Smooth muscle cell of the brain vasculature (primary cell): ENCODE measurements around the gene CTDSPL.

Experiments used
- DNase-seq: peaks from one replicate; pipeline ENCODE4 v3.0.0-alpha.2; 2012; ENCODE audit warnings: low read depth, low spot score

The CTDSPL gene

DNA sequence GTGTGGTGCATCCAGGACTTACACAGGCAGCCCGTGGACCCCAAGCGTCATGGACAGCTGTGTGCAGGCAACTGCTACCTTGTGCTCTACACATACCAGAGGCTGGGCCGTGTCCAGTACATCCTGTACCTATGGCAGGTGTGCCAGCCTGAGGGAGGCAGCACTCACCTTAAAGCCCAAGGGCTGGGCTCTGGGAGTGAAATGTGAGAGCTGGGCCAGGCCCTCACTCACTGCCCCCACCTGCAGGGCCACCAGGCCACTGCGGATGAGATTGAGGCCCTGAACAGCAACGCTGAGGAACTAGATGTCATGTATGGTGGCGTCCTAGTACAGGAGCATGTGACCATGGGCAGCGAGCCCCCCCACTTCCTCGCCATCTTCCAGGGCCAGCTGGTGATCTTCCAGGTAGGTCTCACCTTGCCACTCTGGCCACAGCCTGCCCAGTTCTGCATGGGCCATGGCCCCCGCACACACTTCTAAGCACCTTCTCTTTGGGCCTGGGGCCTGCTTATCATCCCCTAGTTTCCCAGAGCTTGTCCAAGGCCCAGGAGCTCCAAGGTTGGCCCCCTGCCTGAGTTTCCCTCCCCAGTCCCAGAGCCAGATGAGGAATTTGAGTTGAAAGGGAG is 139.9 kb downstream of the CTDSPL start:
- DNase-seq = no peak

DNA sequence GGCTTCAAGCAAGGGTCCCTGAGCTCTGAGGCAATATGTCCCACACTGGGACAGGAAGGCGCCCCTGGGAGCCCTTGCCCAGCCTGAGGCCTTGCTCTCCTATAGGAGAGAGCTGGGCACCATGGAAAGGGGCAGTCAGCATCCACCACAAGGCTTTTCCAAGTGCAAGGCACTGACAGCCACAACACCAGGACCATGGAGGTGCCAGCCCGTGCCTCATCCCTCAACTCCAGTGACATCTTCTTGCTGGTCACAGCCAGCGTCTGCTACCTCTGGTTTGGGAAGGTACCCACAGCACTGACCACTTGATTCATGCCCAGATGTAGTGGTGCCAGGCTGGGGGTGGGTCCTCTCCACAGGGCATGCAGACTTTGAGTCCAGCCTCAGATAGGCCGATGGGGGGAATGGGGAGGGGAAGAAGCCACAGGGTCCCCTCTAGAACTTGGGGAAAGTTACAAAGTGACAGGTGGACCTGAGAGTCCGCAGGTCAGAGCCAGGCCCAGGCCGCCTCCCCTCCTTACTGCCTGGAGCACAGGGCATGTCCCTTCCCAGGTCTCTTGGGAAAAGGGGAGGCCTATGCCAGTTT is 140.7 kb downstream of the CTDSPL start:
- no peak for DNase-seq

DNA sequence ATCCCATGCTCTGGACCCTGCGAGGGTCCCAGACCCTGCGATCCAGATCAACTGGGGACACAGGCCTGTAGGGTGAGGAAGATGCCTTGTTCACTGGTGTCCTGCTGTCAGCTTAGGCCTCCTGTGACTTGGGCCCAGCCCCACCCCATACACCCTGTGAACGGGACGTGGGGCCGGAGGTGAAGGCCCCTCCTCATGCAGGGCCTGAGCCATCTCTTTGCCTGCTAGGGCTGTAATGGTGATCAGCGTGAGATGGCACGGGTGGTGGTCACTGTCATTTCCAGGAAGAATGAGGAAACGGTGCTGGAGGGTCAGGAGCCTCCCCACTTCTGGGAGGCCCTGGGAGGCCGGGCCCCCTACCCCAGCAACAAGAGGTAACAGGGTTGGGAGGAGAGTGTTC is 141.3 kb downstream of the CTDSPL start:
- no peak for DNase-seq

DNA sequence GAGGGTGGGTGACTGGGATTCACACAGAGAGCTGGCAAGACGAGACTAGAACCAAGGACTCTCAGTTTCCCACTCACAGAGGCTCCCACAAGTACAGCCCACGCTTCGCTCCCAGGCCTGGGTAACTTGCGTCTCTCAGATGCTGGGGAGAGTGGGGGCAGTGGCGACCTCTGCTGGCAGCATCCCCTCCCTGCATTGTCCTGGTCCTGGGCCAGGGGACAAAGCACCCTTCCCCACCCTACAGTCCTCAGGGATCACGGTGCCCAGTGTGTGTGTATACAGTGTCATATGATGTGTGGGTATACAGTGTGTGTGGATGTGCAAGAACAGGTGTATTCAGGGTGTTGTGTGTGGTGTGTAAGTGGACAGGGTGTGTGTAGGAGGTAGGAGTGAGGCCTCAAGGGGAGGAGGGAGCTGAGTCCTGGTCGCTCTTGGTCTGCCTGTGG is 141.7 kb downstream of the CTDSPL start:
- no peak for DNase-seq

DNA sequence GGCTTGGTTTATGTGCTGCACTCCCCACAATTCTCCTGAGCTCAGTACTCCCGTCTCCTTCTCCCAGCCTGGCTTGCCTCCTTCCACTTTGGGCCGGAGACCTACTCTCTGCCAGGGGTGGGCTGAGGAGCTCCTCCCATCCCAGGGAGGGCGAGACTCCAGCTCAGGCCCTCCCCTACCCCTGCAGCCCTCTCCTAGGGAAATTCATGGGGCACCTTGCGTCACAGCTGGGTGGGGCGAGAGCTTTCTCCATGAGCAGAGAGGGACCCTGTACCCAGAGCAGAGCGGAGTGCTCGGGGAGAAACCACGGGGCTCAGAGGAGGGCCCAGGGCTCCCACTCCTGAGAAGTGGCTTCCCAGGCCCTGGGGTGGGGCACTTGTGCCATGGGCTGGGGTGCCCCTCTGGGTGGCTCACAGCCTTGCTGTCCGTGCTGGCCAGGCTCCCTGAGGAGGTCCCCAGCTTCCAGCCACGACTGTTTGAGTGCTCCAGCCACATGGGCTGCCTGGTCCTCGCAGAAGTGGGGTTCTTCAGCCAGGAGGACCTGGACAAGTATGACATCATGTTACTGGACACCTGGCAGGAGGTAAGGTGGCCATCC is 142.2 kb downstream of the CTDSPL start:
- no peak for DNase-seq

DNA sequence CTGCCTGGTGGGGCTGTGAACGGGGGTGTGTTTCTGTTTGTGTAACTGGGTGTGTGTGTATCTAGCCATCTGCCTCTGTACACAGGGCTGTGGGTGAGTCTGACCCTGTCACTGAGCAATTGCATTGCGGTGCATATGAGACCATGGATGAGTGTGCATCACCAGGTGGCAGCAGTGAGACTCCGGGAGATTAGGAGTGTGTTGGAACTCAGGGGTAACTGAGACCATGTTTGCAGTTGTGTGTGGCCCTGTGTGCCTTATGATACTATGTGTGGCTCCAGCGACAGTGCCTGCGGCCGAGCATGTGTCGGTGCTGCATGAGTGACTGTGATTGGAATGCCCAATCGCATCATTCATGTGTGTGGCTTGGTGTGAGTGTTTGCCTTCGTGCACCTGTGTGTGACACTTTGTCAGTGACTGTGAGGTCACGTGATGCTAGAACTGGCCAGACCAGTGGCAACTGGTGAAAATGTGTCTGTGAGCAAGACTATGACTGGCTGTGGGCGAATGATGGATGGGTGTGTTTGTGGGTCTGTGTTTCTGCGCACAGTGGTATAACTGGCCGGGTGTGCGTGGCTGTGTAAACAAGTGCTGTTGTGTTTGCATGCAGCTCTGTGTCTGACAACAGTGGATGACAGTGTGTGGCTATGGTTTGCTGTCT is 142.9 kb downstream of the CTDSPL start:
- DNase-seq = no peak

DNA sequence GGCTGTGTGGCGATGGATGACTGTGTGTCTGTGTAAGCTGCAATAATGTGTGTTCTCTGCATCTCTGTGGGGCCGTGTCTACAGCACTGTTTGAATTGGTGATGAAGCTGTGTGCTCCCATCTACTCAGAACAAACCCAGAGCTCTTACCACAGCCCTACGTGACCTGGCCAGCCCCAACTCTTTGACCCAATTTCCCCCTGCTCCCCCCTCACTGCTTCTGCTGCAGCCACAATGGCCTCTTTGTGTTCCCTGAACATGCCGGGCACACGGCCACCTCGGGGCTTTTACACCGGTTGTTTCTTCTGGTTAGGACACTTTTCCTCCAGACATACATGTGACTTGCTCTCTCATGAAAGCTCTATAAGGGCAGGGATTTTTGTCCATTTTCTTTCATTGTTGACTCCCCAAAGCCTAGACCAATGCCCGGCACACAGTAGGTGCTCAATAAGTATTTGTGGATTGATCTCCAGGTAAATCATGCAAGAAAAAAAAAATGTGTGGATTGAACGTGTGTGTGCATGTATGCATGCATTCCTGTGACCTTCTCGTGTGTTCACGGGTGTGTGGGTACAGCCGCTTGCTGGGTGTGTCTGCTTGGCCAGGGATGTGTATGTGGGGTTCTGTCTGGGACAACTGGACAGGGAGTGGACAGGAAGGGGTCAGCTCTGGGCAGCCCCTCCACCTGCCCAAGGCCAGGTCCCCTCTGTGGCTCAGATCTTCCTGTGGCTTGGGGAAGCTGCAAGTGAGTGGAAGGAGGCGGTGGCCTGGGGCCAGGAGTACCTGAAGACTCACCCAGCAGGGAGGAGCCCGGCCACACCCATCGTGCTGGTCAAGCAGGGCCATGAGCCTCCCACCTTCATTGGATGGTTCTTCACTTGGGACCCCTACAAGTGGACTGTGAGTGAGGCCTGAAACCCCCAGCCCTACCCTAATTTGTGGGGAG is 143.7 kb downstream of the CTDSPL start:
- no peak for DNase-seq

DNA sequence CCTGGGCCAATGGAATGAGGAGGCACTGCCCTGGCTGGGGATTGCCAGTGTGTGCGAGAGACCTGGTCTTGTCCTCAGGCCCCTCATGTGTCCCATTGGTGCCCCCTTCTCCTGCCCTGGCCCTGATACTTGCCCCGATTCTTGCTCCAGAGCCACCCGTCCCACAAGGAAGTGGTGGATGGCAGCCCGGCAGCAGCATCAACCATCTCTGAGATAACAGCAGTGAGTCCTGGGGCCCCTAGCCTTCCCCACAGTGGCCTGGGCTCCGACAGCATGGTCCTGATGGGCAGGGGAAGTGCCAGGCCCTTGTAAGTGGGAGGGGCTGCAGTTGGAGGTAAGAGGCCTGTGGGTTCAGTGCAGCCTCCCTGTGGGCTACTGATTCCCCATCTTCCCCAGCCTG is 144.4 kb downstream of the CTDSPL start:
- no peak for DNase-seq

DNA sequence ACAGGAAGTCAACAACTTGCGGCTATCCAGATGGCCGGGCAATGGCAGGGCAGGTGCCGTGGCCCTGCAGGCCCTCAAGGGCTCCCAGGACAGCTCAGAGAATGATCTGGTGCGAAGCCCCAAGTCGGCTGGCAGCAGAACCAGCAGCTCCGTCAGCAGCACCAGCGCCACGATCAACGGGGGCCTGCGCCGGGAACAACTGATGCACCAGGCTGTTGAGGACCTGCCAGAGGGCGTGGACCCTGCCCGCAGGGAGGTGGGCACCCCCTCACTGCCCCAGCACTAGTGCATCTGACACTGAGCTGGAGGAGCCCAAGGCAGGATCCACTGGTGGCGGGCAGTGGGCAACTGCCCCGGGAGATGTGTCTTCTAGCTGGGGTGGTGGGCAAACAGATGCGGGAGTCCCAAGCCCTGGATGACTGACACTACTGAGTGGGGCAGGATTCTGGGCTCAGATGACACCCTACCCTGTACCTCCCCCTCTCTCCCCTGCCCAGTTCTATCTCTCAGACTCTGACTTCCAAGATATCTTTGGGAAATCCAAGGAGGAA is 144.8 kb downstream of the CTDSPL start:
- no peak for DNase-seq

DNA sequence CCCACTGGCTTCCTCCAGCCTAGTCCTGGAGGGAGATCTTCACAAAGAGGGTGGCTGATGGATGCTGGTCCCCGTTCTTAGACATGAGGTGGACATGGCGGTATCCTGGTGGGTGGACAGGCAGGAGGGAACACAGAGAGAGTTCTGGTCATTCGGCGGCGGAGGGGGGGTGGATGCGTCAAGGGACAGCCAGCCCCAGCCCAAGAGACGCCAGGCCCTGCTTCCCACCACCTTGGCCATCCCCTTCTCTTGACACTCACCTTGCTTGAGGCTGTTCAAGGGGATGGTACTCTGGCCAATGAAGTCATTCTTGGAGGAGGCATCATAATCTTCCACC is 146.0 kb downstream of the CTDSPL start:
- no peak for DNase-seq

DNA sequence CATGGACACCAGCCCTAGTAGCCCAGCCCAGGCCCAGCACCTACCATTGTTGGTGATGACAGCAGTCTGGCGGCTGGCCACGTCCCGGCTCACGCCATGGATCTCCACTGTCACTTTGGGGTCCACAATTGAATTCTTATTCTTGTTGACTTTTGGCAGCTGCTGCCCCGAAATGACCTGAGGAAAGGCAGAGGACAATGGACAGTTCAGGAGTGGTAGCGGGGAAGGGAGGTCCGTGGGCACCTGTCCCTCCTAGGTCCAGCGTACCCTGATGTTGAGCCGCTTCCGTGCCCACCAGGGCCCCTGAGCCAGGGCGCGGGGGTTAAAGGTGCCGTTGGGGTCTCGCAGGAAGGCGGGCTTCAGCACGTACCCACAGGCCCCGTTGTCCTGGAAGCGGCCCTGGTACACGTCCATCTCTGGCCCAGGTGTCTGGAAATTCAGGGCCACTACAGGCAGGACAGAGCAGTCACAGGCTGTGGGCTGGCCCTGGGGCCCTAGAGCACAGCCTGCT is 146.6 kb downstream of the CTDSPL start:
- DNase-seq = no peak

DNA sequence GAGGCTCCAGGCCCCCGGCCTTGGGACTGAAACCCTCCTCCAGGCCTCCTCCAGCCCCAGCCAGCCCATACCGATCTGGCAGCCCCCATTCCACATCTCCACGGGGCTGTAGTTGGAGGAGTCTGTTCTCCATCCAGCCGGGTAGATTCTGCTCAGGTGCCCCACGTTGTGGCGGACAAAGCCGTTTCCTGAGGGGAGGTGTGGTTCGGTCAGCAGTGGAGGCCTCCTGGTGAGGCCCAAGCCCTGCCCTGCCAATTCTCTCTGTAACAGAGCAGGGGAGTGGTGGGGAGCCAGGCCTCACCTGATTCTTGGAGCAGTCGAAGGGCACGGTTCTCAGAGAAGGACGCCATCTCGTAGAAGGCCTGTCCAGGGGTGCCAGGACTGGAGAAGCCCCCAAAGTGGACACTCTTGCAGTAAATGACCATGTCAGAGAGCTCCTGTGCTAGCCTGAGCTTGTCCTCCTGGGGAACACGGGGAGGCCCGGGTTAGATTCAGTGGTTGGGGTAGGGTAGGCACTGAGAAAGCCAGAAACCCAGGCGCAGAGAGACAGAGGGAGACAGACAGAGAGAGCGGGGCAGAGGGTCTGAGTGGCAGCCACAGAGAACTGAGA is 147.4 kb downstream of the CTDSPL start:
- no peak for DNase-seq

DNA sequence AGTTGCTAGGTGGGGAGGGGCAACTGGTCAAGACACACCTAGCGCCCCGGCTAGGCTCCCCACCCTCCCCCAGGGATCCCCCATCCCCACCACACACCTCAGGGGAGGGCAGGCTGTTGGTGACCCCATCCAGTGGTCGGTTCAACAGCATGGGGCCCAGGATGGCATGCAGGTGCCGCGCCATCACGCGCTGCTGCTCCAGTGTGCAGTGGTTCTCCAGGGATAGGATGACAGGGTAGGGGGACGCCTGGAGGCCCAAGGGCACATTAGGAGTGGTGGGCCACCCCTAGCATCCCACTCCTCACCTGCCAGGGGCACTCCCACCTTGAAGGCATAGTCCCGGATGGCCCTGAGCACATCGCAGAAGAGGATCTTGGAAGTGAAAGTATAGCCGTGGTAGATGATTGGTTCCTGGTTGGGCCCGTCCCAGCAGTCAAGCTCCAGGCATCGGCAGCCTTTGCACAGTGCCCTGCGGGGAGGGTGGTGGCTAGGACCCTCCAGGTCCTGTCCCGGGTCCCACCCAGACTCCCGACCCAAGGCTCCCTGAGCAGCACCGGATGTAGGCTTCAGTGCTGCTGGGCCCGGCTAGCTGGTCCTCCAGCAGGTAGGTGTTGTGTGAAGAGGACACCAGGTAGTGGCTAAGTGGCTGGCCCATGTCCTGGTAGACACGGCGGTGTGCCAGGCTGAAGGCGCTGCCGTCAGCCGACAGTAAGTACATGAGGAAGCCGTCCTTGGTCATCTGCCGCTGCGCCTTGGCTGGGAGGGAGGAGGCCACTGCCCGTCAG is 148.3 kb downstream of the CTDSPL start:
- no peak for DNase-seq

DNA sequence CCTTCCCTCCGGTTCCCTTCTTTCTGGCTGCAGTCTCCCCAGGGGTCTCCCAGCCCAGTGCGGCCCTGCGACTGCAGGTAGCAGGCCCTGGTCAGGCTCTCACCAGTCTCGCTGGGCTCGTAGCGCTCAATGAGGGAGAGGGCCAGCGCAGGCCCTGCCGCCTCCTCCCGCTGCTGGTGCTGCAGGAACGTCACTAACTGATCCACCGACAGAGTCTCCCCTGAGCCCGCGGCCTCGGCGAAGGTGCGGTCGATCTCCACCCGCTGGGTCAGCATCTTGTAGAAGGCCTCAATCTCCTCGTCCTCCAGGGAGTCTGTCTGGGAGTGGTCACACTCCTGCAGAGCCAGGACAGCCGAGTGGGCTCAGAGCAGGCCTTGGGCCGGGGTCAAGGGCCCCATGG is 149.4 kb downstream of the CTDSPL start:
- no peak for DNase-seq

DNA sequence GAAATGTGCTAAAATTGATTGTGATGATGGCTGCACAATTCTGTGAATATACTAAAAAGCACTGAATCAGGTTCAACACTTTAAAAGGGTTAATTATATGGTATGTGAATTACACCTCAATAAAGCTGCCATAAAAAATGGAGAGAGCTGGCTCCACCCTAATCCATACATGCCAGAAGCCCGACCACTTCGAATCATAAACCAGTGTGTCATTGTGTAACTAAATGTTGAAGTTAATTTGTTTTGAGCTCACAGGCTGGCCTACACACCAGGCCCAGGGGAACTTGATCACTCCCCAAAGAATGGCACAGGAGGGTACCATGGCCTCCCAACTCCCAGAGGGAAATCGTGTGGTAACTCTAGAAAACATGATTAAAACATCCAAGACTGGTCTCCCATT is 153.8 kb downstream of the CTDSPL start:
- no peak for DNase-seq

DNA sequence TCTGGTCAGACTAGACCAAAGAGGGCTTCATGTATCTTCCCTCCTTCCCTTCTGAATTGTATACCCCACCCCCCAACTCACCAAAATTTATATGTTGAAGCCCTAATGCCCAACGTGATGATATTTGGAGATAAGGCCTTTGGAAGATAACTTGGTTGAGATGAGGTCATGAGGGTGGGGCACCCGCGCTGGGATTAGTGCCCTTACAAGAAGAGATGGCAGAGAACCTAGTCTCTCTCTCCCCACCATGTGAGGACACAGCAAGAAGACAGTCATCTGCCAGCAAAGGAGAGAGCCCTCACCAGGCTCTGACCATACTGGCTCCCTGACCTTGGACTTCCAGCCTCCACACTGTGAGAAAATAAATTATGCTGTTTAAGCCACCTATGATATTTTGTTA is 154.3 kb downstream of the CTDSPL start:
- no peak for DNase-seq

DNA sequence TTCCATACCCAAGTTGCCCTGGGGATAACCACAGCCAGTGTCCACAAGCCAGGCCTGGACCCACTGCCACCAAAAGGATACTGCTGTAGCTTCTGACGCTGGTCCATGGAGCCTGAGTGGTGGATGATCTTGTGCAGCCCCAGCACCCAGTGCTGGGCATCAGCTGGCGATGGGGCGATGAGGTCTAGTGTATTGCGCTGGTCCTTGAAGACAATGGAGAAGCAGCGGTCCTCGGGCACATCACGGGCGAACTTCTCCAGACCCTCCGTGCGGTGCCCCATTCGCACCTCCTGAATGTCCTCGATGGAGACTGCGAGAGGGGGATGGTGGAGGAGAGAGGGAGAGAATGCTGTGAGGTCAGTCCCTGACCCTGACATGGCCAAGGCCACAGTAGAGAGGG is 154.7 kb downstream of the CTDSPL start:
- no peak for DNase-seq

DNA sequence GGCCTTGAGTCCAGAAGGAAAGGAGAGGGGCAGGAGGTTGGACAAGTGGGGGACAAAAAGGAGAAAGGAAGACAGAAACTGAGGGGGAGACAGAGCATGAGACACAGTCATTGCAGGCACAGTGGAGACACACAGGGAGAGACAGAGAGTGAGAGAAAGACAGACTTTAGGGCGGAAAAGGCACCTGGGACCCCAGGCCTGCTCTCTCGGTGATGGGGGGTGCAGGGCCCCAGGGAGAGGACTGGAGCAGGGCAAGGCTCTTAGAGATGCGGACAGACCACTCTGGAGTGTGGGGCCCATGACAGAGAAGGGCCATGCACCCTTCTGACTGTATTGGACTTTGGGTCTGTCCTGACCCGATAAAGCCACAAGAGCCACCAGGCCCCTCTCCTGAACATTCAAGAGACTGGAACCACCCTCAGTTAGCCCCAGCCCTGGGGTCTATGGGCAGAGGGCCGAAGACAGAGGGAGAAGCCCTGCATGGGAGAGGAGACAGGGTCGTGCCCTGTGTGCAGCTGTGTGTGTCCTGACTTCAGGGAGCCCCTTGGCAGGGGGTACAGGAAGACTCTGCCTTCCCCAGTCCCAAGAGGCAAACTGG is 155.3 kb downstream of the CTDSPL start:
- DNase-seq = no peak

DNA sequence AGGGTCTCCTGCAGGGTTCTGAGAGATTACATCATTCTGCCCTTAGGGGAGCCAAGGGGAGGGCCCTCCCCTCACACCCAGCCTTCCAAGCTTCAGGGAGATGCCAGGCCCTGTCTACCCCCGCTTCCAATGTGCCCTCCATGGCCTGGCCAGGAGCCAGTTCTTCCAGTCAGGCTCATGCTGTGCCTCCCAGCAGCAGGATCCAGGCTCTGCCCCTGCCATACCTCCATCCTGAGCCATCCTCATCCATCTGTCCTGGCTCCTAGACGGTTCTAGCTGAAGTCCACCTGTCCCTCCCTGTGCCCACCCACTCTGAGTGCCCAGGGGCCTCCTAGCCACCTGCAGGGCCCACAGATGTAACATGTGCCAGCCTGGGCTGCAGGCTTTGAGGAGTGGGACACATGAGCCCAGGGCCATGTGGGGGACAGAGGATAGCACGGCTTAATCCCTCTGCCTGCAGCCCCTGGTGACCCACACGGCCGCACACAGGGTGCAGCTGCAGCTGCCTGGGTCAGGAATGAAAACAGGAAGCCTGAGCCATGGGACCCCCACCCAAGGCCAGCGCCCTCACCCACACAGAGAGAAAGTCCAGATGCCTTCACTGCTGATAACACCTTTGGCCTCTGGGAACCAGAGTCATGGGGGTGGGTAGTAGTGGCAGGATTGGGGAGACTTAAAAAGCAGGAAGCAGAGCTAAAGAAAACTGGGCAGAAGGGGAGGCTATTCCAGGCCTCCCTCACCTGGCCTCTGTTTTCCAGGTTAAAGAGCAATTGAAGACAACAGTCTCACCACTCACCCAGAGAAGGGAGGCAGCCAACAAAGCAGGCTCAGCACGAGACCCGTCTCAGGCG is 156.0 kb downstream of the CTDSPL start:
- no peak for DNase-seq
